Stimulated activated CD8-positive, alpha-beta memory T cell treated with anti-CD3 and anti-CD28 coated beads, Interleukin-12 subunit alpha, Interleukin-12 subunit beta, amount 100 ng/mL, for 1 hour (primary cell): ENCODE measurements around the gene PDHA1.

Source experiments
- DNase-seq: peaks from one replicate; pipeline ENCODE4 v3.0.0-alpha.2; 2020; ENCODE audit warnings: low read depth

The PDHA1 gene

GRCh38 chrX:19343535-19344408 lies at the start of gene PDHA1:
PDHA1 (plus strand) TSS chrX:19343927; CDS start chrX:19344038, 111 bp downstream.
- peak; percentile 82 for DNase-seq

DNA sequence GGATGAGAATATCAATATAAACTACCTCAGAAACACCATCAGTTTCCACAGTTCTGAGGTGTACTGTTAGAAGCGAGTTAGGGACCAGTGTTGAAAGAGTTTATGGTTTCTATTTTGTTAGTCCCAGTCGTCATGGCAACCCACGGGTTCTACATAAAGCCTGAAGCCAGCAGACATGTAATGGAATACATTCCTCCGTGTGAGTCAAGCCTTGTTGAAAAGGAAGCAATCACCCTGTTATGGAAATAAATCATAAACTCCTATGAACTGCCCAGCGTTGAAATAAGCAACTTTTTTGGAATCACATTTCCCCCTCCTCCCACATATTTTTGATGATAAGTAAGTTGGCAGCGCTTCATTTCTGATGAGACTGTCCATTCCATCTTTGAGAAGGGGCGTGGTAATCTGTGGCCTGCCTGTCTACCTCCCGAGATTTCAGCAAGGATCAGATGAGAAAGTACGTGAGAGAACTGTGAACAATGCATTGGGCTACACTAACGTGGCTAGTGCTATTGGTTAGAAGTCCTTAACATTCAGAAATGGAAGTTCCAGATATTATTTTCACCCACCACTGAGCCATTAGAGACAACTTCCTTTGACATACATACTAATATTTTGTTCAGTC lies 40.4 kb upstream of the PDHA1 start:
- no peak for DNase-seq

DNA sequence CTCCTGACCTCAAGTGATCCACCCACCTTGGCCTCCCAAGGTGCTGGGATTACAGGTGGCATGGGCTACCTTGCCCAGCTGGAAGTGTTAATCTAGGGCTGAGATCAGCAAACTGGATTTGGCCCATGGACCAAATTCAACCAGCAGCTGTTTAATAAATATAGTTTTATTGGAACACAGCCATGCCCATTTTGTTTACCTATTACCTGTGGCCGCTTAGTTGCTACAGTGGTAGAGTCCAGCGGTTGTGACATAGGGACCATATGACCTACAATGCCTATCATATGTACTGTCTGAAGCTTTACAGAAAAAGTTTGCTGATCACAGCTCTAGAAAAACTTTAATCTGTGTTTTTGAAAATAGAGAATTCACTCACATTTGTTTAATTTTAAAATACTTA lies 17.2 kb upstream of the PDHA1 start:
- DNase-seq = no peak

DNA sequence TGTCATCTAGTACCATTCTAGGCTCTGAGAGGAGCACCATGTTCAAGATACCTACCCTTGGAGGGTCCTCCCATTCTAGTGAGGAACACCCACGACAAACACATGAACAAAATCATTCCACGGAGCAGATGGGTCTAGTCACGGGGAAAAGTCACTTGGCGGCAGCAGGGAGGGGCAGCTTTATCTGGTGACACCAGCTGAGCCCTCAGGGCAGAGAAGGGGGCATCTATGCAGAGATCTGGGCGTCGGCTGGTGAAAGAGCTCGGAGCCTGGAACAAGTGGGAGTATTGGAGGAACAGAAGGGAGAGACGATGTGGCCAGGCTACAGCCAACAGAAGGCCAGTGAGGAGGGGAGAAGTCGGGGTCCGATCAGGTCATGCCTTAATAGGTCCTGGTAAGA lies 11.9 kb upstream of the PDHA1 start:
- DNase-seq = no peak

DNA sequence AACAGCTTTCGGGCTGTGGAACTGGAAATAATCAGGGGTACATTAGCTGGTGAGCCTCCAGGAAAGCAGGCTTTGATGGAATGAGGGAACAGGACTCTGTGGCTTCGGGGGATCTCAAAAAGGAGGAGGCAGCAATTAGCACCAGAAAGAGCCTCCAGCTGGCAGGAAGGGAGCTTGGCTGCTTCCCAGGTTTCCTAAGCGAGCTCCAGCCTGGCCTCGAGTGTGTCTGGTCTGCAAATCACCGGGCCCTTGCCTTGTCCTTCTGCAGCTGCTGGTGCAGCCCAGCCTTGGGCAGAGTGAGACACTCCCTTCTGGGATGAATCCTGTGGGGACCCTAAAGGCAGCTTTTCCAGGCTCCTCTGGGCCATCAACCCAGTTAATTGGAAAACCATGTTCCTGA lies 10.7 kb upstream of the PDHA1 start:
- DNase-seq = no peak

- no peak for DNase-seq
These were observed 8.6 kb upstream of the PDHA1 start for GRCh38 chrX:19334945-19335626.

DNA sequence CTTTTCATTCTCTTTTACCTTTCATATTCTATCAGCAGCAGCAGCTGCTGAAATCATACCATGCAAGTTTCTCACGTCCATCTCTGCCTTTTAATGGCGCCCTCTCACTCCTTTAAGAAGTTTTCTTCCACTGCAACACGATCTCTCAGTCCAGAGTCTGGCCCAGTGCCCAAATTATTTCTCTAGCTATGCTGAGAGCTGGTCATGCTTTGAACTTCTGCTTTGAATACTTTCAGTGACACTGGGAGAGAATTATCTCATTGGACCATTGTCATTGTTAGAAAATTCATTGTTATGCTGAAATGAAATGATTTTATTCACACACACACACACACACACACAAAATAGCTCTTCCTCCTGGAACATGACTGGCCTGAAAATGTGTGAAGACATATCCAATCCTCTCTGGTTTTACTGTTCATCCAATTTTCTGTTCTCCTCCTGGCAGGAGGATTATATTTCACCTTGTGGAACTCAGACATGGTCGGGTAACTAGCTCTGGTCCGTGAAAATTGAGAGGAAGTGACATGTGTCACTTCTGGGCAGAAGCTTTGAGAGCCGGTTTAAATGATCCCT lies 1.3 kb upstream of the PDHA1 start:
- no peak for DNase-seq

DNA sequence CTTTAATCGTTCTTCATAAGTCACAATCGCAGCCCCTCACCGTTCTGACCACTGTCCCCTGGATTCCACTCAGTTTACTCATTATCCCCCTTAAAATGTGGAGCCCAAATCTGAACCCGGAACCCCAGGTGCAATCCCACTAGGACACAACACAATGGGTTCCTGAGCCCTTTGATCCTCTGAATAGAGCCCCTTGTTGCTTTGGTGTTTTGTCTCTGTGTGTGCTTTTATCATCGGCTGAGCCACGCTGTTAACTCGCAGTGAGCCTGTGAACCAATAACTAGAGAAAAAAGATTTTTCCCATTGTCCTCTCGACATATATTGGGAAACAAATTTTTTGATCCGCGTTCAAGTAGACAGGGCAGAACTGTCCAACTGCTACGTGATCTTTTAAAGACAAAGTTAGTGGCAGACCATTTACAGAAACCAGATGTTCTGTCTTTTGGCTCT lies 617 bp upstream of the PDHA1 start:
- no peak for DNase-seq

DNA sequence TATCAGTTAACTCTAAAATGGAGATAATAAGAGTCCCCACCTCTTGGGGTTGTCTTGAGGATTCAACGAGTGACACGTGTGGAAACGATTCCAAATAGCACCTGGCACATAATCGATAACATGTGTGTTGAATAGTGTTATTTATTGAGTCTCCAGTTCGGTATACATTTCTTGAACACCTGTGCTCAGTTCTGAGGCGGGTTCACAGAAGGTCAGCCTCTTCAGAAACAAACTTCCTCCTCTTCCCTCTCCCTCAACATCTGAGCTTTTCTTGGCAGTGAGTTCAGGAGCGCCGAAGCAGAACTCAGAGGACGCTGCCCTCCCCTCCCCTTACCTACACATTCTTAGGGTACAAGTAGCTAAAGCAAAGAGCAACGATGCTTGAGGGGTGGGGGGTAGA lies 934 bp downstream of the PDHA1 start:
- DNase-seq = no peak

- DNase-seq = no peak
These were observed 4.2 kb downstream of the PDHA1 start for GRCh38 chrX:19347916-19348315.

DNA sequence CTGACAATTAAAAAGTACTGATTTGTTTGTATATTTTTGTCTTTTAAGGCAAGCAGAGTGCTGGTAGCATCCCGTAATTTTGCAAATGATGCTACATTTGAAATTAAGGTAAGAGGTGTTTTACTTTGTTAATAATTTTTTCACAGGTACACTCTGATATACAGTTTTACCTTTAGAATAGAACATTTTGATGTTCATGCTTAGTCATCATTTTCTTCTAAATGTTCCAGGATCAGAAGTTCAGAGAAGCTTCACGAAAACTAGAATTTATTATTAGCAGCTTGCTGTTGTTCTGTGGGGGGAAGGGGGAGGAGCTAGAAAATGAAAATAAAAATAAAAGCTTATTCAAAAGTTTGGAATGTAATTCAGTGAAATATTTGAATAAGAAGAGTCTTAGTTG lies 5.5 kb downstream of the PDHA1 start:
- DNase-seq = no peak

DNA sequence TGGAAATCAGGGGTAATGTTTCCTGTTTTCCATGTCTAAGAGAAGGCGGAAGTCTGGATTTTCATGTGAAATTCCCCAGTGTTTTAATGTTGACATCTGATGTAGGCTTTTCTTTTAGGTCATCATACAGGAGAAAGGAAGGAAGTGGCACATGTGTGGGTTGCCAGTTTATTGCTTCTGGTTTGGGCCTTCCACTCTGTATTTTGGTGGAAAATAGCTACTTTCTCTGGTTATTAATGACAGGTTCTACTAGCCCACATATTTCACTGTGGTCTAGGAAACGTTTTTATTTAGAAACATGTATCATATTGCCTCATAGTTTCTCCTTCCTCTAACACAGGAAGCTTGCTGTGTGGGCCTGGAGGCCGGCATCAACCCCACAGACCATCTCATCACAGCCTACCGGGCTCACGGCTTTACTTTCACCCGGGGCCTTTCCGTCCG lies 7.2 kb downstream of the PDHA1 start:
- no peak for DNase-seq

- DNase-seq = no peak
These were observed 10.9 kb downstream of the PDHA1 start for GRCh38 chrX:19354625-19355024.

DNA sequence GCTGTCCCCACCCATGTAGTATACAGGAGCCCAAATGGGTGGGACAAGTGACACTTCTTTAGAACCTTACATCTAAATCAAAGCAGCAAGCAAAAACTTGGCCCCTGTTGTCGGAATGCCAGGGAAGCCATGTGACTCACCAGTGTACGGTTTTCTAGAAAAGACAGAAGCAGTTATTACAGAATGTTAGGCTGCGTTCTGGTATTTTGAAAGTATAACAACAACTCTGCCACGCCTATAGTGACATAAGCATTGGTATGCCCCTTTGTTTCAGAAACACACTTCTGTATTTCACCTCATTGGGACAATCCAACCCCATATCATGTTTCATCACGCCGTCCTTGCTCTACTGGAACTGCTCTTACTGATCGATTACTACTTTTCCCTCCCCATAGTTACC lies 14.8 kb downstream of the PDHA1 start:
- DNase-seq = no peak

DNA sequence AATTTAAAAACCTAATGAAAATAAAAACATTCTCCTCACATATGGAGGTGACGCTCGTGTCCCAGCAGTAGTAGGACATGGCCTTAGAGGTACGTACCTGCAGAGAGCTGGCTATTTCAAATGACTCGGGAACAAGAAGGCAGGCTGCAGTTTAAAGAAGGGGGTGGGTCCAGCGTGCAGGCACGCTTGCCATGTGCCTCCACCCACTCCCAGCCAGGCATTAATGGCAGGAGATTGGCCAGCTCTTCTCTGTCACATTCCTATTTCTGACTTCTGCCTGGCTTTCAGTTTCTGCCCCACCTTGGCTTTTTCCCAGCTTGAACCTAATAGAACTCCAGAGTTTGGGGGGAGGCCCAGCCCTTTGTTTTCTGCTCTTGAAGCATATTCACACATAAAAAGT lies 17.2 kb downstream of the PDHA1 start:
- DNase-seq = no peak

GRCh38 chrX:19361701-19362100 lies 18.0 kb downstream of the PDHA1 start:
- no peak for DNase-seq

DNA sequence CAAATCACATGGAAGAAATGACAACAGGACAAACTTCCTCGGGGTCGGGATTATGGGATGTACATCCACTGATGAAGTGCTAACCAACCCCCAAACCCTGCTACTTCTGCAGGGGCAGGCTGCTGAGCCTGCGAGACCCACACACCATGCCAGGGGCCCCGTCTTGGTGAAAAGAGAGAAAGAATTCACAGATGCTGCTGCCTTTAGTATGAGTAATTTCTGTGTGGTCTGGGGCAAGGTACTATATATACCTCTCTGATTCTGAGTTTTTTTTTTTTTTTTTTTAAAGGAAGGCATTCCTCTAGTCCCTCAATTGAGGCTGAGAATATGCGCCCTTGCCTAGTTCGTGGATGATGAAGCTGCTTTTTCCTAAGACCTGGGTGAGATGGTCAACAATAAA lies 24.8 kb downstream of the PDHA1 start:
- DNase-seq = no peak

GRCh38 chrX:19370061-19370460 lies 26.3 kb downstream of the PDHA1 start:
- DNase-seq = no peak

GRCh38 chrX:19372170-19372546 lies 28.4 kb downstream of the PDHA1 start:
- DNase-seq = peak; percentile 27

GRCh38 chrX:19372547-19373331 lies 29.0 kb downstream of the PDHA1 start:
- no peak for DNase-seq

DNA sequence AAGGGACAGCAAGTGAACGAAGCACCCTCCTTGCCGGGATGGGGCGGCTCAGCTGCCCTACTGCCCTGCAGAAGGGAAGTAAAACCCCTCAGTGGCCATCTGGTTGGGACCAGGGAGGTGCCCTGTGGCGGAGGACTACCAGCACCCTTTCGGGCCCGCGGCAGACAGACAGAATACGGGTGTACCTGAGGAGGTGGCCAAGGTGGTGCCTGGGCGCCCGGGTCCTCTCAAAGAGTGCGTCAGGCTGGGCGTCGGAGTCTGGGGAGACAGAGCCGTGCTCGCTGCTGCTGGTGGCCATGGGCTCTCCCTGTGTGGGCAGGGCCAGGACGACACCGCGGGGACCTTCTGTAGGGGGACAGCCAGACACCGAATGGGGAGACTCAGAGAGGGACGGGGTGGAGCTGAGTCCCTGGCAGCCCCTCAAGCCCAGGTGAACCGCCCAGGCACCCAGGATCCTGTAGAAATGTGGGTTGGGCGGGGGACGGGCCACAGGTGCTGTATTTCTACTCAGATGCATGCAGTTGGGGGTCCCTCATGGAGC lies 29.7 kb downstream of the PDHA1 start:
- no peak for DNase-seq

DNA sequence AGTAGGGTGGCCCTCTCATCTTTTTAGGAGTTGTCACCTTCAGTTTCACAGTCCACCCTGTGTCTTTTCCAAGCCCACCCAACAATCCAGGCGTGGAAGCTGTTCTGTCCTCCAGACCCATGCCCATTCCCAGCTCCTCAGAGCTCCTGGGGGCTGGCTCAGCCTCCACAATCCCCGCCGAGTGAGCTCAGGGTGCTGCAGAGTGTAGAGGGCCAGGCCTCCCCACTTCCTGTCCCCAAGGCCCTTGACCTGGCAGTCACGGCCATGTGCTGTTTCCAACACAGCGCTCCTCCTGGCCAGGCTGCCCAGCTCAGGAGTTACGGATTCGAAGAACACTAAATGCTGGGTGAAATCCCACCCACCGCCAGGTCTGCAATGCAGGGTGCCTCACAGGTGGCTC lies 31.8 kb downstream of the PDHA1 start:
- no peak for DNase-seq
